ENCODE measurements around the gene CAPZB. TPM values are rescaled to one million over a fixed set of nuclear protein-coding genes. Genes with fewer than 3 reads are reported as not detected.

Gene CAPZB
- total and polyA plus RNA-seq, 10 donors: 139 to 386 (median 277) TPM

DNA sequence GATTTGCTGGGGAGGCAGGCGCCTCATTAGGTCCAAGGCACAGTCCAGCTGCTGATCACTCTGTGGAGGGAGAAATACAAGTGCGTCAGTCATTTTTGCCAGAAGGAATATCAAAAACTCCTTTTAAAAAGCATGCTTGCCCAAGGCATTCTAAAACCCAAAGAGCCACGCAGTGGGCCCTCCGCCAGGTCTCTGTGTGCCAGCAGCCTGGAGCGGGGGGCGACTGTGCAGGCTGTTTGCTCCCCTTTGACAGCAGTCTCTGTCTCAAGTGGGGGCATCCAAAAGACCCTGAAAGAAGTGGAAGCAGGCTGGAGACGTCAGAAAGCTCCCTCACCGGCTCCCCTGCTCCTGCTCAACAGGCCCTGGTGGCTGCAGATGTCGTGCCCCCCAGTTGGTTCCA, 65.6 kb downstream of the CAPZB start:
- Histone ChIP-seq H3K4me3 (no peak overlapping the region), H3K27me3 (replicated peaks in 1 of 7) (no peaks in the 10 kb centered on the region), H3K9me3 (no peaks in the 10 kb centered on the region), H3K36me3 (peaks cover 0 to 57% (median 29%) of the 10 kb centered on the region in 6 donors), H3K4me1 (peaks cover 21 to 100% (median 71%) of the 10 kb centered on the region in 6 donors), H3K27ac (peak overlapping the region in 4 of 8 donors; percentile 1 to 48 (median 34))
- 85 to 92% (median 87%) methylated on average over 8 to 9 of the region's 9 CpGs for WGBS, 5 donors
- no peak for TF ChIP-seq POLR2A (IDR thresholded peaks at IDR 0.05)
- no peak for TF ChIP-seq POLR2AphosphoS5 (IDR thresholded peaks at IDR 0.05)
- TF ChIP-seq, protein P1, sequence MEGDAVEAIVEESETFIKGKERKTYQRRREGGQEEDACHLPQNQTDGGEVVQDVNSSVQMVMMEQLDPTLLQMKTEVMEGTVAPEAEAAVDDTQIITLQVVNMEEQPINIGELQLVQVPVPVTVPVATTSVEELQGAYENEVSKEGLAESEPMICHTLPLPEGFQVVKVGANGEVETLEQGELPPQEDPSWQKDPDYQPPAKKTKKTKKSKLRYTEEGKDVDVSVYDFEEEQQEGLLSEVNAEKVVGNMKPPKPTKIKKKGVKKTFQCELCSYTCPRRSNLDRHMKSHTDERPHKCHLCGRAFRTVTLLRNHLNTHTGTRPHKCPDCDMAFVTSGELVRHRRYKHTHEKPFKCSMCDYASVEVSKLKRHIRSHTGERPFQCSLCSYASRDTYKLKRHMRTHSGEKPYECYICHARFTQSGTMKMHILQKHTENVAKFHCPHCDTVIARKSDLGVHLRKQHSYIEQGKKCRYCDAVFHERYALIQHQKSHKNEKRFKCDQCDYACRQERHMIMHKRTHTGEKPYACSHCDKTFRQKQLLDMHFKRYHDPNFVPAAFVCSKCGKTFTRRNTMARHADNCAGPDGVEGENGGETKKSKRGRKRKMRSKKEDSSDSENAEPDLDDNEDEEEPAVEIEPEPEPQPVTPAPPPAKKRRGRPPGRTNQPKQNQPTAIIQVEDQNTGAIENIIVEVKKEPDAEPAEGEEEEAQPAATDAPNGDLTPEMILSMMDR (IDR thresholded peaks at IDR 0.05 in 8 of 11, conservative IDR thresholded peaks at IDR 0.05 in 3 of 11): no peak
- intact Hi-C loops (cut with DNase I; ENCODE audit: low total_unique reads): no loop called here
- no peak for DNase-seq

DNA sequence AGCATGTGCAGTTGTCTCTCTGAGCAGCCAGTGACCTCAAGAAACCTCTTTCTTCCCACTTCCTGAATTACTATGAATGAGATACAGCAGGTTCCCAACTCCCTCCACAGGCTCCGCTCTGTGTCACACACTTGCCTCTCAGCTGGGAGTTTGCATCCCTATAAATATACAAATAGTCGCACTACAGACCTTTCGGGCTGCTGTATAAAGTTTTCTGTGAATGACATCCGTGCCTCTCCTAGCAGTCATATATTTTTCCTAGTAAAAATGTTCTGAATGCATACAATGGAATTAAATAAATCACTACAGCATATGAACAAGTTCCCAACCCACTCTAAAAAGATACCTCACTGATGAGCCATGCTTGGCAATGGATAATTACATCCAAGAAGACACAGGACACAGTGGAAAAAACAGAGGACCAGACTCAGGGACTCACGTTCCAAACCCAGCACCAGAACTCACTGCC, 66.8 kb downstream of the CAPZB start:
- Histone ChIP-seq H3K27ac (peak overlapping the region in 4 of 8 donors; percentile 1 to 48 (median 21)), H3K4me1 (peaks cover 22 to 100% (median 70%) of the 10 kb centered on the region in 6 donors)
- TF ChIP-seq POLR2A (IDR thresholded peaks at IDR 0.05) (no peak), POLR2AphosphoS5 (IDR thresholded peaks at IDR 0.05) (no peak)
- TF ChIP-seq, protein P1 (IDR thresholded peaks at IDR 0.05 in 8 of 11, conservative IDR thresholded peaks at IDR 0.05 in 3 of 11): no peak

DNA sequence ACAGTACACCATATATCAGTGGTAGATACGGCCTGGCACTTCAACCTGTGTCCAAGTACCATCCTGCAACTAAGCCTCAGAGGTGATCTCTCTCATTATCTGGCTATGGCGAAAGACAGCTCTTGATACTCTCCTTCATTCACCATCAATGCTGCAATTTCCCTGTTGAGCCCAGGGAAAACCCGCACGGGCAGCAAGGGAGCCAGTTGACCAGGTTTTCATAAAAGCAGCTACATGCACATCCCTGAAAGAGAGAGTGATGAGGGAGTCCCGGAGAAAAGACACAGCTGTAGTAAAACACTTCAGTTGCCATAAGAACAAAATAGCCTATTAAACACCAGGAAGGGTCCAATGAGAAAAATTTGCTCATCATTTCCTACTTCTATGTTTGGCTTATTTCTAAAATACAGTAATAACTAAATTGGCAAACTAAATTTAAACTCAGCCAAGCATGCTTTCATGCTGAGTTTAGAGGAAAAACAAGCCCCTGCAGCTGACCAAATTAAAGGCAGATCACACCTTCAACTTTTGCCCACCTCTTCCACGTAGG, 68.3 kb downstream of the CAPZB start:
- peak overlapping the region in 3 of 8 donors; percentile 2 to 29 (median 10) for H3K27ac ChIP-seq
- DNase-seq: no peak
- no peaks in the 10 kb centered on the region for H3K27me3 ChIP-seq (replicated peaks in 1 of 7)
- WGBS, 5 donors: 71 to 88% (median 77%) methylated on average over 6 of the region's 6 CpGs
- intact Hi-C loops (cut with DNase I; ENCODE audit: low total_unique reads): no loop called here
- no peak overlapping the region for H3K4me3 ChIP-seq
- H3K9me3 ChIP-seq: no peaks in the 10 kb centered on the region
- peaks cover 23 to 100% (median 67%) of the 10 kb centered on the region in 6 donors for H3K4me1 ChIP-seq
- TF ChIP-seq POLR2A (IDR thresholded peaks at IDR 0.05): no peak
- TF ChIP-seq POLR2AphosphoS5 (IDR thresholded peaks at IDR 0.05): no peak
- TF ChIP-seq, protein P1 (IDR thresholded peaks at IDR 0.05 in 8 of 11, conservative IDR thresholded peaks at IDR 0.05 in 3 of 11): no peak
- H3K36me3 ChIP-seq: peaks cover 0 to 79% (median 29%) of the 10 kb centered on the region in 6 donors

More for the DNA sequence above, 66.8 kb downstream of the CAPZB start:
- 81 to 92% (median 90%) methylated on average over 5 of the region's 5 CpGs for WGBS, 5 donors
- Histone ChIP-seq H3K4me3 (no peak overlapping the region), H3K36me3 (peaks cover 0 to 67% (median 29%) of the 10 kb centered on the region in 6 donors), H3K27me3 (replicated peaks in 1 of 7) (no peaks in the 10 kb centered on the region), H3K9me3 (no peaks in the 10 kb centered on the region)
- intact Hi-C loops (cut with DNase I; ENCODE audit: low total_unique reads): no loop called here
- no peak for DNase-seq

DNA sequence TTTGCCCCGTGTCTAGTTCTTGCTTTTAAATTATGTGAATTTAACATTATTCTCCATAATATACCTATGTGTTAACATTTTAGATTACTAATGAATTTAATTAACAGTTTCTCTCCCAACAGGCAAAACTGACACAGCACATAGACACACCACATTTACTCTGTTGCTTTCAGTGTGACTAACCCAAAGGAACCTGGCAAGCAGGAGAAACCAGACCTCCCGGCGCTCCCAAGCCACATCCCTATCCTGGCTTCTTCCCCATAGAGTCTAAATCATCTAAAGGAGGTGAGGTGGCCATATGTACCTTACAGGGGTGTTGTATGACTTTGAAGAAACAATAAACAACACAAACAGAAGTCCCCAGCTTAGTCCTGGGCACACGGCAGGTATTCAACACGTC, 69.2 kb downstream of the CAPZB start:
- DNase-seq: no peak
- no peak for TF ChIP-seq POLR2A (IDR thresholded peaks at IDR 0.05)
- TF ChIP-seq POLR2AphosphoS5 (IDR thresholded peaks at IDR 0.05): no peak
- TF ChIP-seq, protein P1 (IDR thresholded peaks at IDR 0.05 in 8 of 11, conservative IDR thresholded peaks at IDR 0.05 in 3 of 11): no peak
- no peak overlapping the region for H3K4me3 ChIP-seq
- H3K4me1 ChIP-seq: peaks cover 30 to 100% (median 67%) of the 10 kb centered on the region in 6 donors
- no peaks in the 10 kb centered on the region for H3K9me3 ChIP-seq
- no peaks in the 10 kb centered on the region for H3K27me3 ChIP-seq (replicated peaks in 1 of 7)
- intact Hi-C loops (cut with DNase I; ENCODE audit: low total_unique reads): no loop called here
- peaks cover 0 to 87% (median 29%) of the 10 kb centered on the region in 6 donors for H3K36me3 ChIP-seq
- WGBS, 5 donors: 91 to 99% (median 93%) methylated on average over 5 of the region's 5 CpGs
- no peak overlapping the region for H3K27ac ChIP-seq

Data from spleen (tissue), 11 donors.